IMR-90 (cell line): Measurements from ENCODE around the gene MAP3K1. TPM values are rescaled to one million over a fixed set of nuclear protein-coding genes. Genes with fewer than 3 reads are reported as not detected.
A peak's percentile ranks its signal among the peaks of the same experiment; 100 is the strongest.

Experiments used
- ATAC-seq: fragments of 200-7000 bp; cut with Tn5 transposase; 2 replicates; pipeline ENCODE4 v1.9.1; 2020; ENCODE audit warnings: low read depth, mild to moderate bottlenecking, moderate library complexity
- BruUV-seq: library from RNA; stranded (reverse); fragments of 400-500 nt; replicated peaks from 2 replicates; lab custom pipeline; 2021; lab: Mats Ljungman, UMichigan
- CTCF ChIA-PET: fragments of 300-600 bp; formaldehyde crosslinking; extraction: SDS; loops from one replicate; lab custom pipeline; 2021; ENCODE audit warnings: antibody characterized with exemption; lab: Yijun Ruan, JAX
- POLR2A ChIA-PET: fragments of 300-600 bp; sonication (Branson Sonifier 250); formaldehyde crosslinking; loops from one replicate; lab custom pipeline; 2022; ENCODE audit warnings: antibody characterized with exemption; ENCODE audit not compliant: unreplicated experiment; lab: Charles Lee
- DNase-seq: peaks from one replicate; pipeline ENCODE4 v3.0.0; 2013
- H2AFZ ChIP-seq: replicated peaks from 2 replicates; pipeline ENCODE3; 2013; ENCODE audit warnings: low read length, mild to moderate bottlenecking; ENCODE audit not compliant: poor library complexity
- H2AK5ac ChIP-seq: 2 replicates; pipeline ENCODE4 v1.6.1; 2013; ENCODE audit warnings: low read depth, low read length, inconsistent platforms
- H2AK9ac ChIP-seq: replicated peaks from 2 replicates; pipeline ENCODE3; 2013; ENCODE audit warnings: mild to moderate bottlenecking, low read depth, low read length, moderate library complexity; ENCODE audit not compliant: poor library complexity
- H2BK120ac ChIP-seq: 2 replicates; pipeline ENCODE4 v1.6.1; 2013; ENCODE audit warnings: low read depth, low read length, inconsistent platforms
- H2BK15ac ChIP-seq: 3 replicates; pipeline ENCODE4 v1.6.1; 2013; ENCODE audit warnings: low read depth, low read length, inconsistent platforms
- H2BK20ac ChIP-seq: 2 replicates; pipeline ENCODE4 v1.6.1; 2013; ENCODE audit warnings: low read depth, mild to moderate bottlenecking, inconsistent platforms, low read length, moderate library complexity
- H2BK5ac ChIP-seq: 2 replicates; pipeline ENCODE4 v1.6.1; 2013; ENCODE audit warnings: mild to moderate bottlenecking, low read depth, low read length, inconsistent platforms; ENCODE audit not compliant: poor library complexity, severe bottlenecking
- H3K14ac ChIP-seq: replicated peaks from 2 replicates; pipeline ENCODE4 v1.6.1; 2013; ENCODE audit warnings: low read depth, low read length, inconsistent platforms
- H3K18ac ChIP-seq: 2 replicates; pipeline ENCODE4 v1.6.1; 2013; ENCODE audit warnings: low read depth, low read length, control low read depth
- H3K23ac ChIP-seq: 2 replicates; pipeline ENCODE4 v1.6.1; 2013; ENCODE audit warnings: low read depth, low read length, inconsistent platforms
- H3K27ac ChIP-seq: 2 replicates; pipeline ENCODE4 v1.5.1; 2013; ENCODE audit warnings: mild to moderate bottlenecking, control low read depth, low read length; ENCODE audit not compliant: insufficient read depth
- H3K27me3 ChIP-seq: 2 replicates; pipeline ENCODE4 v1.6.1; 2013; ENCODE audit warnings: low read length; ENCODE audit not compliant: control insufficient read depth, insufficient read depth
- H3K36me3 ChIP-seq: 2 replicates; pipeline ENCODE4 v1.6.1; 2013; ENCODE audit warnings: low read length, mixed read lengths; ENCODE audit not compliant: control insufficient read depth, insufficient read depth
- H3K4ac ChIP-seq: 2 replicates; pipeline ENCODE4 v1.6.1; 2013; ENCODE audit warnings: low read depth, low read length, inconsistent platforms
- H3K4me1 ChIP-seq: 2 replicates; pipeline ENCODE4 v1.6.1; 2013; ENCODE audit warnings: low read length, mixed read lengths; ENCODE audit not compliant: control insufficient read depth, insufficient read depth
- H3K4me2 ChIP-seq: 2 replicates; pipeline ENCODE4 v1.6.1; 2013; ENCODE audit warnings: low read depth, mild to moderate bottlenecking, control low read depth, low read length, moderate library complexity
- H3K4me3 ChIP-seq: 2 replicates; pipeline ENCODE4 v1.5.1; 2013; ENCODE audit warnings: low read depth, mild to moderate bottlenecking, control low read depth, low read length, moderate library complexity; ENCODE audit not compliant: insufficient read depth
- H3K56ac ChIP-seq: 2 replicates; pipeline ENCODE4 v1.6.1; 2013; ENCODE audit warnings: low read length, inconsistent platforms; ENCODE audit not compliant: insufficient read depth; ENCODE audit errors: extremely low read depth
- H3K79me1 ChIP-seq, 2 experiments: 2 replicates each; pipeline ENCODE4 v1.6.1; 2013; ENCODE audit warnings: low read length in 2 of 2, inconsistent platforms in 1 of 2, low read depth in 1 of 2
- H3K9ac ChIP-seq: 2 replicates; pipeline ENCODE4 v1.6.1; 2013; ENCODE audit warnings: low read depth, low read length, control low read depth
- H3K9me1 ChIP-seq: 2 replicates; pipeline ENCODE4 v1.6.1; 2013; ENCODE audit warnings: low read length, inconsistent platforms; ENCODE audit not compliant: insufficient read depth
- H3K9me3 ChIP-seq: 2 replicates; pipeline ENCODE4 v1.6.1; 2013; ENCODE audit warnings: low read length; ENCODE audit not compliant: control insufficient read depth, insufficient read depth
- H4K20me1 ChIP-seq: 2 replicates; pipeline ENCODE4 v1.6.1; 2013; ENCODE audit warnings: low read length, inconsistent platforms; ENCODE audit not compliant: insufficient read depth
- H4K5ac ChIP-seq: 2 replicates; pipeline ENCODE4 v1.6.1; 2013; ENCODE audit warnings: mild to moderate bottlenecking, low read depth, low read length, control low read depth
- H4K8ac ChIP-seq, 2 experiments: 2 replicates each; pipeline ENCODE4 v1.6.1; 2013; ENCODE audit warnings: low read depth in 2 of 2, low read length in 2 of 2, control low read depth in 1 of 2, inconsistent platforms in 1 of 2
- H4K91ac ChIP-seq: 2 replicates; pipeline ENCODE4 v1.6.1; 2013; ENCODE audit warnings: low read depth, low read length, inconsistent platforms; ENCODE audit not compliant: insufficient read depth
- CEBPB ChIP-seq: IDR thresholded peaks from 2 replicates; pipeline ENCODE4 v1.6.1; 2012; ENCODE audit warnings: low read depth, low read length, improper control_type of control experiment
- MXI1 ChIP-seq: IDR thresholded peaks from 2 replicates; pipeline ENCODE4 v1.6.1; 2012; ENCODE audit warnings: low read depth, mild to moderate bottlenecking, low read length, moderate library complexity, borderline replicate concordance
- WGBS, 2 experiments: methylation state at CpG; one replicate each; pipeline versions ENCODE4 v1.1.5 to v1.1.7; 2013; ENCODE audit warnings: missing lambda C conversion rate in 2 of 2; ENCODE audit not compliant: insufficient read length in 1 of 2; ENCODE audit errors: extremely low coverage in 2 of 2; 5-methylcytosine and 5-hydroxymethylcytosine counted together
- dilution Hi-C: fragments of 300-500 bp; cut with HindIII; formaldehyde crosslinking; loops from one replicate; pipeline ENCODE4 v1.14.3; 2018; ENCODE audit warnings: low sequenced_read_pairs; ENCODE audit not compliant: unreplicated experiment
- in situ Hi-C: fragments of 300-500 bp; cut with MboI; formaldehyde crosslinking; loops from 3 replicates; pipeline ENCODE4 v1.14.3; 2019; ENCODE audit warnings: low sequenced_read_pairs, inconsistent platforms, mixed read lengths
- intact Hi-C: fragments of 100-400 bp; cut with micrococcal nuclease; formaldehyde crosslinking; loops from 2 replicates; pipeline ENCODE4 v1.10.0; 2022
- polyA plus RNA-seq, 3 experiments: library from polyadenylated mRNA; depleted of rRNA; stranded (reverse); fragments of >200 nt; gene quantifications; 2 replicates each; pipeline ENCODE4 v1.2.3, GENCODE V29; 2012; ENCODE audit warnings: low replicate concordance in 1 of 3
- total RNA-seq: library from RNA; depleted of rRNA; stranded (reverse); fragments of >200 nt; gene quantifications from 2 replicates; pipeline ENCODE4 v1.2.3, GENCODE V29; 2012

Gene MAP3K1
- total and polyA plus RNA-seq, 2 of the 4 experiments (the other 2 are of a cell fraction): 3.8 to 18.8 TPM

DNA sequence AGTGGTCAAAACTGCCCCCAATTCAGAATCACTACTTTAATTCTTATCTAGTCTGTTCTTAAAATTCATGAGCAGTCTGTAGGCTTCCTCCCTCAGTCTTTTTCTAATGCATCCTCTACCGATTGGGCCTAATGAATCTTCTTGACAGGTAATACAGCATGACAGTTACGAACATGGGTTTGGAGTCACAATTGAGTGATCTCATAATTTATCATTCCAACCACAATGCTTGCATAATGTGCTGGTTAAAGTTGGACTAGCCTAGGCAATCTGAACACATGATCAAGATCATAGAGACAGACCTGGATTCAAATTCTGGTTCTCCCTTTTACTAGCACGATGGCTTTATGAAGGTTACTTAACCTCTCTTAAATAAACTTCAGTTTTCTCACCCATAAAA lies 61.0 kb downstream of the MAP3K1 start:
- Histone ChIP-seq H2AK9ac (no peak overlapping the region), H3K9me3 (no peaks in the 10 kb centered on the region), H3K36me3 (peaks cover 39% of the 10 kb centered on the region), H3K18ac (no peak overlapping the region), H3K9me1 (no peaks in the 10 kb centered on the region; the same call in 1 of the 2 replicates), H2BK20ac (no peak overlapping the region), H4K20me1 (no peaks in the 10 kb centered on the region; the same call in 1 of the 2 replicates), H3K4me2 (no peak overlapping the region), H3K14ac (no peak overlapping the region), H3K56ac (no peak overlapping the region), H3K4me3 (no peak overlapping the region), H3K23ac (no peak overlapping the region), H2AFZ (no peak overlapping the region), H3K27me3 (no peaks in the 10 kb centered on the region), H2BK120ac (no peak overlapping the region), H3K9ac (no peak overlapping the region), H4K5ac (no peak overlapping the region), H3K4ac (no peak overlapping the region), H4K8ac (no peak overlapping the region), H2BK5ac (no peak overlapping the region), H2AK5ac (no peak overlapping the region), H2BK15ac (no peak overlapping the region), H3K79me1 (peaks cover 6 to 12% of the 10 kb centered on the region in 2 experiments), H3K4me1 (no peaks in the 10 kb centered on the region), H3K27ac (no peak overlapping the region), H4K91ac (no peak overlapping the region)
- dilution Hi-C loops: no loop called here
- ATAC-seq (no peak), DNase-seq (peak; percentile 14)
- intact Hi-C loops: loop anchor here (10.0 kb wide), 1 partner anchor 1592 kb away; no protein-coding TSS in a partner anchor
- TF ChIP-seq MXI1 (no peak), CEBPB (peak; percentile 26; the same call in 1 of the 2 replicates)
- in situ Hi-C loops: no loop called here
- no CpG with 5 or more reads among the region's 3 CpGs for WGBS, 2 experiments
- ChIA-PET POLR2A (no interaction called here), CTCF (interaction anchor here (1.2 kb wide), 1 partner anchor 11 kb away, joined by 3 read pairs; no protein-coding TSS in a partner anchor)
- no TSS peak for BruUV-seq
